Activated T-cell treated with anti-CD3 and anti-CD28 coated beads, Interleukin-2, amount 50 U/mL, for 1 hour (primary cell): Measurements from ENCODE around the gene STX5.
"Not testable (repeated sequence)": the region's sequence is repeated elsewhere in the genome, so short reads cannot be mapped to it uniquely, and the experiment has no call there.

Experiments
- DNase-seq: peaks from one replicate; pipeline ENCODE4 v3.0.0-alpha.2; 2020

Gene STX5, protein sequence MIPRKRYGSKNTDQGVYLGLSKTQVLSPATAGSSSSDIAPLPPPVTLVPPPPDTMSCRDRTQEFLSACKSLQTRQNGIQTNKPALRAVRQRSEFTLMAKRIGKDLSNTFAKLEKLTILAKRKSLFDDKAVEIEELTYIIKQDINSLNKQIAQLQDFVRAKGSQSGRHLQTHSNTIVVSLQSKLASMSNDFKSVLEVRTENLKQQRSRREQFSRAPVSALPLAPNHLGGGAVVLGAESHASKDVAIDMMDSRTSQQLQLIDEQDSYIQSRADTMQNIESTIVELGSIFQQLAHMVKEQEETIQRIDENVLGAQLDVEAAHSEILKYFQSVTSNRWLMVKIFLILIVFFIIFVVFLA

DNA sequence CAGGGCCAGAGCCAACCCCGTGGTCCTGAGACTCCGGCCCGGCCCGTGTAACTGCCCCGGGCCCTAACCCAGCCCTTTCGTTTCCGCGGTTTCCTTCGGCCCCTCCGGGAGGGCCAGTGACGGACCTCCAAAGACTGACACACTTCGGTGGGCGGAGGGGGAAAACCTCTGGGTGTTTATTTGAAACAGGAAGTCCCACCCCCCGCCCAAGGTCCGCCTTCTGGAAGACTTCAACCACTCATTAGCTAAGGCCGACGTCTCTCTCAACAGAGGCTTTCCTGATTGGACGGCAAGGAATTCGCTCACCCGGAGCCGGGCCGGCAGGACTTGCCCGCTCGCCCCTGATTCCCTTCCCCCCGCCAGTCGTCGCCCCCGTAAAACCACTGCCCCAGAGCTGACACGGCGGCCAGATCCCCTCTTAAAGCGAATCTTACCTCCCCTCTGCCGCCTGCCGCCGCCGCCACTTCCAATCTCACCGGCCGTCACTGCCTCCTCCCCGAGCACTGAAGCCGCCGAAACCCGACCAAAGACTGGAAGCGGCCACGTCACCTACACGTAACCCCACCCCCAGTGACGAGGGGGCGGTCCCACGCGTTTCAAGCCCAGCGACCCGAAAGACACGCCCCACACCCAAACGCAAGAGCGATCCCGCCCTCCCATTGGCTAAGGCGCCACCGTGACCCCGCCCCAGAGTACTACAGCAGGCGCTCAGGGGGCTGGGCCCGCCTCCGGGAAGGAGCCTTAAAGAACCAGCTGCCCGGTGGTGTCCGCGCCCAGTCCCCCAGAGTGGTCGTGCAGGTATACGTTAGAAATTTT is at the start of gene STX5:
Gene STX5 (minus strand): TSS at position 532 of the 816 bp plus-strand sequence. CDS start 808 bp downstream, outside the sequence.
- DNase-seq: peak; percentile 99

DNA sequence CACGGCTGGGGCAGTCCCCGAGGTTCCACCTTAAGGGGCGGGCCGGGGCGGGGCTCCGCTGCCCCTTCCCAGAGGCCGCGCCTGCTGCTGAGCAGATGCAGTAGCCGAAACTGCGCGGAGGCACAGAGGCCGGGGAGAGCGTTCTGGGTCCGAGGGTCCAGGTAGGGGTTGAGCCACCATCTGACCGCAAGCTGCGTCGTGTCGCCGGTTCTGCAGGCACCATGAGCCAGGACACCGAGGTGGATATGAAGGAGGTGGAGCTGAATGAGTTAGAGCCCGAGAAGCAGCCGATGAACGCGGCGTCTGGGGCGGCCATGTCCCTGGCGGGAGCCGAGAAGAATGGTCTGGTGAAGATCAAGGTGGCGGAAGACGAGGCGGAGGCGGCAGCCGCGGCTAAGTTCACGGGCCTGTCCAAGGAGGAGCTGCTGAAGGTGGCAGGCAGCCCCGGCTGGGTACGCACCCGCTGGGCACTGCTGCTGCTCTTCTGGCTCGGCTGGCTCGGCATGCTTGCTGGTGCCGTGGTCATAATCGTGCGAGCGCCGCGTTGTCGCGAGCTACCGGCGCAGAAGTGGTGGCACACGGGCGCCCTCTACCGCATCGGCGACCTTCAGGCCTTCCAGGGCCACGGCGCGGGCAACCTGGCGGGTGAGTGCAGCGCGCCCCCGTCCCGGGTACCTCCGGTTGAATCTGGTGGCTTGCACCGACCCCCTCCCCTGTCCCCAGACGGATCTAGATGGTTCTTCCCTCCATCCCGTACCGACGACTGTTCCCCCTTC is 49.1 kb upstream of the STX5 start, which contains the start of gene SLC3A2:
Gene SLC3A2 (plus strand): TSS at position 94 of the 776 bp plus-strand sequence. CDS start 128 bp downstream, at position 222.
- DNase-seq: peak; percentile 89

DNA sequence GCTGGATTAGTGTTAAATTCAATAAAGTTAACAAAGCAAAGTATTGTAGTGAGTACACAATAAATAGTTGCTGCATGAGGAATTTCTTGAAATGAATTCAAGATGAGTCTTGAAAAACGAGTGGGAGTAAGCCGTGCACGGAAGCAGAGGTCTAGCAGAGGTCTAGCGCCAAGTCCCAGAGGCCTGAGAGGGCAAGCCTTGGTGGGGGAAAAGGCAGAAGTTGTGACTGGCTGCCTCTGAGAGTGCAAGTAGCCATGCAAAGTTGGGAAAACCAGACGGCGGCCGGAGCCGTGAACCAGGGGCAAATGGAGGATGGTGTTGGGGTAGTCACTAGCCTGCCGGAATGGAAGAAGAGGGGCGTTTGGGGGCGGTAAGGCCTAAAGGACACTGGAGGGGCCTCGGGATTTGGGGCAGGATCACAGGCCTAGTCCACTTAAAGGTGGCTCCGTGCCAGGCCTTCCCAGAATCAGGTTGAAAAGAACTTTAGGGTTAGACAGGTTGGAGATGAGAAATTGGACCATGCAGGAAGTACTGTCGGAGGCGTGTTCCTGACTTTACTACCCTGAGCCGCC is 48.5 kb upstream of the STX5 start:
- DNase-seq: no peak

DNA sequence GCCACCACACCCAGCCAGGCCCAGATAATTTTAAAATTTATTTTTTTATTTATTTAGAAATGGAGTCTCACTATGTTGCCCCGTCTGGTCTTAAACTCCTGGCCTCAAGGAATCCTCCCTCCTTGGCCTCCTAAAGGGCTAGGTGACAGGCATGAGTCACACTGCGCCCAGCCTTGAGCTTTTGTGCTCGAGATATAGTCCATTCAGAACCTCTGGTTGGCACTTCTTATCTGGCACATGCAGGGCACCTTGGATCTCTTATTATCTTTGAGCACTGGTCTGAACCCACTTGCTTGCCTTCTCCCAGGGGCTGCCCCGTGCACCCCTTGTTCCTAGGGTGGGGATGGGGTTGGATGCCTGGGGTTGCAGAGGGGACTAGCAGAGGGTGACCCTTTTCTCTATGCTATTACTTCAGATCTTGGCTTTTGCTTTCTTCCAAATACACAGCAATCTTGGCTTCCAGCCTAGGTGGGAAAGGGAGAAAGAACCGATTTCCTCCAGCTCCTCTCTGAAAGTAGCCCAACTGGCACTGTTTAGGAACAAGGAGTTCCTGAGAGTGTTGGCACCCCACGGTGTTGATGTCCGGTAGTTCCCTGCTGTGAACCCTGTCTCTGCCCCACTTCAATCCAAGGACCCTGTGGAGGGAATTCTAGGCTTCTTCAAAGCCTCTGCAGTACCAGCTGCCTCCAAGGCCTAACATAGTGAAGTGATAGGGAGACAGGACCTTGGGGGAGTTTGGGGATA is 47.6 kb upstream of the STX5 start:
- DNase-seq: no peak

DNA sequence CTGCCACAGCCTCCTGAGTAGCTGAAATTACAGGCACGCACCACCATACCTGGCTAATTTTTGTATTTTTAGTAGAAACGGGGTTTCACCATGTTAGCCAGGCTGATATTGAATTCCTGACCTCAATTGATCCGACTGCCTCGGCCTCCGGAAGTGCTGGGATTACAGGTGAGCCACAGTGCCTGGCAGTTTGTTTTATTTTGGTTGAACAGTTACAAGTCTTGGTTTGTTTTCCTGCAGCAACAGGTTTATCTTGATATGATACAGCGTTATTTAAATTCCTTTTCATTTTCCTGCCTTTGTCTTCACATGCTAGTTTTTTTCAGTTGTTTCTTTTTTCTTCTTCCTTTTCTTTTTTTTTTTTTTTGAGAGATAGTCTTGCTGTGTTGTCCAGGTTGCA is 44.9 kb upstream of the STX5 start:
- DNase-seq: no peak

DNA sequence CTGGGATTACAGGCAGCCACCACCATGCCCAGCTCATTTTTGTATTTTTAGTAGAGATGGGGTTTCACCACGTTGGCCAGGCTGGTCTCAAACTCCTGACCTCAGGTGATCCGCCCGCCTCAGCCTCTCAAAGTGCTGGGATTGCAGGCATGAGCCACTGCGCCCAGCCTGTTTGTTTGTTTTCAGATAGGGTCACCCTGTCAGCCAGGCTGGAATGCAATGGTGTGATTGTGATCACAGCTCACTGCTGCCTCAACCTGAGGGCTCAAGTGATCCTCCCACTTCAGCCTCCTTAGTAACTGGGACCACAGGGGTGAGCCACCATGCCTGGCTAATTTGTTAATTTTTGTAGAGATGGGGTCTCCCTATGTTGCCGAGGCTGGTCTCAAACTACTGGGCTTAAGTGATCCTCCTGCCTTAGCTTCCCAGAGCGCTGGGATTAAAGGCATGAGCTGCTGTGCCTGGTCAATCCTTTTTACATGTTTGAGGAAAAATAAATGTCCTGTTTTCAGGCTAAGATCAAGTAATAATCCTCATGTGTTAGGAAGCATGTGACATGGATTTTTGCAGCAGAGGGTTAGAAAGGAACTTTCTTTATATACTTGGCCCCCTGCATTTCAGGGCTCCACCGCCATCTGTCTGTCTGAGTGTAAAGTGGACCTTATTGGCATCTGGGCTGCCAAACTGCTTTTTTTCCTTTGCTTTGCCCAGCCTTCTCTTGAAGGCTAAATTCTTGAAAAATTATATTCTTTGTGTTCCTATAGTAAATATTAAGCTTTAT is 44.0 kb upstream of the STX5 start:
- DNase-seq: no peak

DNA sequence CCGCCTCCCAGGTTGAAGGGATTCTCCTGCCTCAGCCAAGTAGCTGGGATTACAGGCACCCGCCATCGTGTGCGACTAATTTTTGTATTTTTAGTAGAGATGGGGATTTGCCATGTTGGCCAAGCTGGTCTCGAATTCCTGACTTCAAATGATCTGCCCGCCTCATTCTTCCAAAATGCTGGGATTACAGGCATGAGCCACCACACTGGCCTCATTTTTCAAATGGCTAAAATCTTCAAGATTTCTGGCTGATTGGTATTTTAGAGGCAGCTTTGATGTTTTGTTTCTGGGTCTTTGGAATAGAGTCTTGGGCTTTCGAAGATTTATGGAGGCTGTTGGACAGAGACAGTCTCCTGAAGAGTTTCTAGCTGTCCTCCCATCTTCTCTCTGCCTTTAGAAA is 43.0 kb upstream of the STX5 start:
- DNase-seq: no peak

DNA sequence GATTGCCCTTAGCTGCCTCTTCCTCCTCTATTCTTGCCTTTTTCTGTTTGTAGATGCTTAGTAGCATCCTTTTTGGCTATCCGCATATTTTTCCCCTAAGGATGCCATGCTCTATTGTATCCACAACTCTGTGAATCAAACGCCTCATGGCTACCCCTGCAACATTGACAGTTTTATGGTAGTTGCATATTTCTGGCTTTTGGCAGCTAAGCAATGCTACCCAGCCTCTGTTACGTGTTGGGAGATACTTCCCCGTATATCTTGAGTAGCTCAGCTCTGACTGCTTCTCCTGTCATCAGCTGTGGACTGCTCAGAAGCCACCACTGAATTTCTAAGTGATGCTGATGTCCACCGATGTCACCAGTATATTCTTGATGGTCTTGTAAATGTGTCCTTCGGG is 33.8 kb upstream of the STX5 start:
- DNase-seq: no peak

DNA sequence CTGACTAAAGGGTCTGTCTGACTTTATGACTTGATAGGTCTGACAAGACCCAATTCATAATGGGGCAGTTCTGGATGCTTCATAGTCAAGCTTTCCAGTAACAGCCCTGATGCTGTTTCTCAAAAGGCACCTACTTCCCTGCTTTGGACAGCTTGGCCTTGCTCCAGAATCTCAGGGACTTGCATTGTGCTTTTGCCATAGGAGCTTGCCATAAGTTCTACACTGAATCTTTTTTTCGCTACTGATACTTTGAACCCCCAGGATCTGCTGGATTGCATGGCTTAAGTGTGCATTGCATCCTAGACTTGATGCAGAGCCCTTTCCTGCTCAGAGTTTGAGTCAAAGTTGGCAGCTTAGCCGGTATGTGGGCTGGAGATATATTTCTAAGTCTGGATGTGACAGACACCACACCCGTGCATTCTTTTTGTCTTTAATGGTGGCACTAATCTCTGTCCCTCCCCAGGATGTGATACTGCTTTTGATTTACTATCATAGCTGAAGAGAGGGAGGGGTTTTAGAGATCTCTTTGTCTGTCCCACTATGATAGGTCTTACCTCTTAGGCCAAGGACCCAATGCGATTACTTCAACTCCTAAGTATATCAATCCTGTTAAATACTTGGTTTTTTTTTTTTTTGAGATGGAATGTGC is 32.0 kb upstream of the STX5 start:
- no peak for DNase-seq

DNA sequence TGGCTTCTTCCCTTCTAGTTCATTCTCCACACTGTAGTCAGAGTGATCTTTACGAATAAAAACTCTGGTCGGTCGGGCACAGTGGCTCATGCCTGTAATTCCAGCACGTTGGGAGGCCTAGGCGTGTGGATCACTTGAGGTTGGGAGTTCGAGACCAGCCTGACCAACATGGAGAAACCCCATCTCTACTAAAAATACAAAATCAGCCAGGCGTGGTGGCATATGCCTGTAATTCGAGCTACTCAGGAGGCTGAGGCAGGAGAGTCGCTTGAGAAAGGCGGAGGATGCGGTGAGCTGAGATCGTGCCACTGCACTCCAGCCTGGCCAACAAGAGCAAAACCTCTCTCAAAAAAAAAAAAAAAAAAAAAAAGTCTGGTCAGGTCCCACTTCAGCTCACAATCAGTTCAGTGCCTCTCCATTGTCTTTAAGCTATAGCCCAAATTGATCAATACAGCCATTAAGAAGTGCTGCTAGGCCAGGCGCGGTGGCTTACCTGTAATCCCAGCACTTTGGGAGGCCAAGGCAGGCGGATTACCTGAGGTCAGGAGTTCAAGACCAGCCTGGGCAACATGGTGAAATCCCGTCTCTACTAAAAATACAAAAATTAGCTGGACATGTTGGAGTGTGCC is 29.8 kb upstream of the STX5 start:
- not testable (repeated sequence) for DNase-seq

DNA sequence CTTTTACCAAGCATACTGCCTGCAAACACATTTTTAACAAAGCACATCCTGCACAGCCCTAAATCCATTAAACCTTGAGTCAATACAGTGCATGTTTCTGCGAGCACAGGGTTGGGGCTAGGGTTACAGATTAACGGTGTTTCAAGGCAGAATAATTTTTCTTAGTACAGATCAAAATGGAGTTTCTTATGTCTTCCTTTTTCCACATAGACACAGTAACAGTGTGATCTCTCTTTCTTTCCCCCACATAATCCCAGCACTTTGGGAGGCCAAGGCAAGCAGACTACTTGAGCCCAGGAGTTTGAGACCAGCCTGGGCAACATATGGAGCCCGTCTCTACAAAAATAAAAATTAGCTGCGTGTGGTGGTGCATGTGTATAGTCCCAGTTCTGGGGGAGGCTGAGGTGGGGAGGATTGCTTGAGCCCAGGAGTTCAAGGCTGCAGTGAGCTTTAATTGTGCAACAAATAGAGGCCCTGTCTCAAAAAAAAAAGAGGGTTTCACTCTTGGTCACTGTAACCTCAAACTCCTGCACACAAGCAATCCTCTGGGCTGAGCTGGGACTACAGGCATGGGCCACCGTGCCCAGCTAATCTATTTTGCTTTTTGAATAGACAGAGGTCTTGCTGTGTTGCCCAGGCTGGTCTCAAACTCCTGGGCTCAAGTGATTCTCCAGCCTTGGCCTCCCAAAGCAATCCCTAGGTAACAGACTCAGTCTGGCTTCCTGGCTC is 29.1 kb upstream of the STX5 start:
- DNase-seq: no peak

DNA sequence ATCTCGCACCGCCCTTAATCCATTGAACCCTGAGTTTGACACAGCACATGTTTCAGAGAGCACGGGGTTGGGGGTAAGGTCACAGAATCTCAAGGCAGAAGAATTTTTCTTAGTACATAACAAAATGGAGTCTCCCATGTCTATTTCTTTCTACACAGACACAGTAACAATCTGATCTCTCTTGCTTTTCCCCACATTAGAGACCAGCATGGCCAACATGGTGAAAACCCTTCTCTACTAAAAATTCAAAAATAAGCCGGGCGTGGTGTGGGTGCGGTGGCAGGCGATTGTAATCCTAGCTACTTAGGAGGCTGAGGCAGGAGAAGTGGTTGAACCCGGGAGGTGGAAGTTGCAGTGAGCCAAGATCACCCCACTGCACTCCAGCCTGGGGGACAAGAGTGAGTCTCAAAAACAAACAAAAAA is 27.4 kb upstream of the STX5 start:
- DNase-seq: not testable (repeated sequence)

DNA sequence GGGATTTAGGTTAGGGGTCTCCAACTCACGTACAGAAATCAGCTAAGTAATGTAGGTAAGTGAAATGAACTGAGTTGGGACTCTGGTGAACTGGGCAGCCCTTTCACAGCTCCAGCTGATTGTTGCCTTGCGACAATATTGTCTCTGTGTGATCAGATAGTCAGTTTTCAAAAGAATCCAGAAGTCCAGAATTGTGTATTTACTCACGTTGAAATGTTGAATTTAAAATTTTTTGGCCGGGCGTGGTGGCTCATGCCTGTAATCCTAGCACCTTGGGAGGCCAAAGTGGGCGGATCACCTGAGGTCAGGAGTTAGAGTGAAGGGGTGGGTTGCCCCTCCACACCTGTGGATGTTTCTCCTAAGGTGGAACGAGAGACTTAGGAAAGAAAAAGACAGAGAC is 26.4 kb upstream of the STX5 start:
- DNase-seq: no peak

DNA sequence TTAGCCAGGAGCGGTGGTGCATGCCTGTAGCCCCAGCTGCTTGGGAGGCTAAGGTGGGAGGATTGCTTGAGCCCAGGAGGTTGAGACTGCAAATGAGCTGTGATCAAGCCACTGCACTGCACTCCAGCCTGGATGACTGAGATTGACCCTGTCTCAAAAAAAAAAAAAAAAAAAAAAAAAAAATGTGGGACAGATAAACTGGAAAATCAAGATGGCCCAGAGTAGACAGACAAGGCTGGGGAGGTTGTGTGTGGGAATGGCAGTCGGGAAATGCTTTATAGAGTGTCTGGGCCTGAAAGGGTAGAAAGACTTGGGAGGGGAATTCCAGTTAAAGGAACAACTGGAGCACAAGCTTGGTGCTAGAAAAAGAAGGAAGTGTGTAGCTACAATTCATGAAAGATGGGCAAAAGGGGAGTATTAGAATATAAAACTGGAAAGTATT is 25.7 kb upstream of the STX5 start:
- no peak for DNase-seq

DNA sequence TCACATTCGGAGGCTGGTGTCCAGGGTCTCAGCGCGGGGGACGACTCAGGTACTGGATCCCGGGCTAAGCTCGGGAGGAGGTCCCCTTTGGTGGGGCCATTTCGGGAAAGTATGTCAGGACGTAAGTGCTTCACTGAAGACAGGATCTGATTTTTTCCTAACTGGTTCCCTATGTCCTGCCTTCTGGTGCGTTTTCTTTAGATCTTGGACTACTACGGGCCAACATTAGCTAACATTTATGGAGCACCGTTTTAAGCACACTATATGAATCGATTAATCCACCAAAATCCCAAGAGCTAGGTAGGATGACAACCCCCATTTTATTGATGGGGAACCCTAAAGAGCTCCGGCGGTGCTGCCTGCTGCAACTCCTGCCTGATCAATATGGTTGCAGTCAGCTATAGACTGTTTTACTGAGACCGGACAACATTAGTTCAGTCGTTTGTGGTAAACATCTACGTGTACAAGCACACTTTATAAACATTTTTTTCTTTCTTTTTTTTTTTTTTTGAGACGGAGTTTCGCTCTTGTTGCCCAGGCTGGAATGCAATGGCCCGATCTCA is 24.6 kb upstream of the STX5 start:
- DNase-seq: no peak

DNA sequence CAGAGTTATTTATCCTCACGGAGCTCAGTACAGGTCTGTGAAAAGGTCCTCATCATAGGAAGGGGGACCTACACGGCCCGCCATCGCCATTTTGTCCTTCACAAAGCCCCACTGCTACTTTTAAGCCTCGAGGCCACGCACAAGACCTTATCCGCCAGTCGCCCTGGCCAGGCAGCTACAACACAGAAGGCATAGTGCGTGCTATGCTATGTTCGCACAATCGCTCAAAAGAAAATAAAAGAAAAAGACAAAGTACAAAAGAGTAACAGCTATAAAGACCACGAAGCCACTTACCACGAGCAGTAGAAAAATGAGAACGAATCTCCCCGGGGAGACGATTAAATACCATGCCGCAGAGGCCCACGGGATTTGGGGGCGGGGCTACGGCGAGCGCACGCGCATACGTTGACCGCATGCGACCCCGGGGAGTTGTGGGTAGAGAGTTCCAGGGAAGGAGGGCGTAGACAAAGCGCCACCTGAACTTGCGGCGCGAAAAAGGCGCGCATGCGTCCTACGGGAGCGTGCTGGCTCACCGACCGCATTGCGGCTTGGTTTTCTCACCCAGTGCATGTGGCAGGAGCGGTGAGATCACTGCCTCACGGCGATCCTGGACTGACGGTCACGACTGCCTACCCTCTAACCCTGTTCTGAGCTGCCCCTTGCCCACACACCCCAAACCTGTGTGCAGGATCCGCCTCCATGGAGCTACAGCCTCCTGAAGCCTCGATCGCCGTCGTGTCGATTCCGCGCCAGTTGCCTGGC is 23.9 kb upstream of the STX5 start:
- peak; percentile 99 for DNase-seq

DNA sequence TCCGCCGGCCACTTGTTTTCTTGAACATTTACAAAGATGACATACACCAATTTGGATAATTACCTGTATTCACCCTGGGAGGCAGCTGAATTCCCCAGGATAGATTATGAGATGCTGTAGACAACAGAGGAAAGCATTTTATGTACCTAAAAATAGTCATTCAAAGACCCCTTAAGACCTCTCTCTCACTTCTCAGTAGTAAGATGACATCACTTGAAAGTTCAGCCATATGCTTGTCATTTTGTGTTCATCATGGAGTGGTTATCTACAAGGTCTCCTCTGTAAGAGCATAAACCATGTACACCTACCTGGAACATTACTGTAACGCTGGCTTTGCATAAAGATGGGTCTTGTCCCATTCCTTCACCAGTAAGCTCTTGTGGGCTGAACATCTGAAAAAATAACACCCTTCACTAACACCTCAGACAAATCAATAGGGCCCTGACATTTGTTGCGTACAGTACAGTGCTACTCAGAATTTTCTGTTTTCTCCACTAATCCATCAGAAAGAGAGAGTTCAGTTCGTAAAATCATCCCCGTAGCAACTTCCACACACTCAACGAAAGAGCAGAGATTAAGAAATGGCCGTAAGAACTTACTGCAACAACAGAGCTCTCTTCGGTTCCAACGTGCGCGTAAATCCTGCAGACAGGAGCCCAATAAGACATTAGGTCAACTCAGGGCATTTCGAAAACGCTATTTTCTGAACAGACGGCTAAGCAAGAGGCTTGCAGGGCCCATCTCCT is 23.1 kb upstream of the STX5 start:
- no peak for DNase-seq
